GM12892 (cell line): Measurements from ENCODE around the gene ARHGAP12.

Experiments used
- DNase-seq: peaks from one replicate; pipeline ENCODE4 v3.0.0; 2011; ENCODE audit not compliant: insufficient read length
- FAIRE-seq: peaks from 2 replicates; lab custom pipeline; 2011; peaks lifted over from hg19 to GRCh38; lab: Jason Lieb, UNC
- POLR2A ChIP-seq: IDR thresholded peaks from 2 replicates; pipeline ENCODE4 v1.6.1; 2011; ENCODE audit warnings: low read depth, low read length, control low read depth
- POLR2AphosphoS5 ChIP-seq: IDR thresholded peaks from 2 replicates; pipeline ENCODE4 v1.6.1; 2011; ENCODE audit warnings: low read depth, low read length, control low read depth
- TAF1 ChIP-seq: IDR thresholded peaks from 2 replicates; pipeline ENCODE4 v1.6.1; 2011; ENCODE audit warnings: low read depth, mild to moderate bottlenecking, control low read depth, low read length, borderline replicate concordance

ARHGAP12 gene

GRCh38 chr10:31885971-31886370 lies 42.7 kb downstream of the ARHGAP12 start:
- FAIRE-seq, result no peak
- TF ChIP-seq POLR2AphosphoS5, result no peak
- no peak for DNase-seq

GRCh38 chr10:31884386-31884785 lies 44.2 kb downstream of the ARHGAP12 start:
- FAIRE-seq, result no peak
- no peak for TF ChIP-seq POLR2AphosphoS5
- no peak for TF ChIP-seq TAF1
- no peak for TF ChIP-seq POLR2A
- no peak for DNase-seq

- DNase-seq, result no peak
- FAIRE-seq, result no peak
- TF ChIP-seq POLR2A (no peak), POLR2AphosphoS5 (no peak), TAF1 (no peak)
Observed at GRCh38 chr10:31883397-31883796, 45.2 kb downstream of the ARHGAP12 start.

- no peak for DNase-seq
- FAIRE-seq, result no peak
- no peak for TF ChIP-seq POLR2AphosphoS5
- no peak for TF ChIP-seq POLR2A
- TF ChIP-seq TAF1, result no peak
Observed at GRCh38 chr10:31878486-31878885, 50.1 kb downstream of the ARHGAP12 start.

- no peak for FAIRE-seq
- DNase-seq, result no peak
- TF ChIP-seq POLR2A, result no peak
- no peak for TF ChIP-seq POLR2AphosphoS5
- no peak for TF ChIP-seq TAF1
Observed at GRCh38 chr10:31876652-31877352, 51.8 kb downstream of the ARHGAP12 start.

- no peak for TF ChIP-seq POLR2A
- TF ChIP-seq TAF1, result no peak
- no peak for TF ChIP-seq POLR2AphosphoS5
- no peak for DNase-seq
- FAIRE-seq, result no peak
Observed at GRCh38 chr10:31875608-31876007, 53.0 kb downstream of the ARHGAP12 start.

GRCh38 chr10:31873724-31874123 lies 54.9 kb downstream of the ARHGAP12 start:
- TF ChIP-seq TAF1, result no peak
- no peak for DNase-seq
- FAIRE-seq, result no peak

GRCh38 chr10:31871266-31872065 lies 57.2 kb downstream of the ARHGAP12 start:
- FAIRE-seq, result no peak
- DNase-seq, result no peak
- TF ChIP-seq POLR2AphosphoS5, result no peak
- no peak for TF ChIP-seq TAF1
- no peak for TF ChIP-seq POLR2A

GRCh38 chr10:31867646-31868045 lies 61.0 kb downstream of the ARHGAP12 start:
- TF ChIP-seq TAF1, result no peak
- no peak for TF ChIP-seq POLR2A
- TF ChIP-seq POLR2AphosphoS5, result no peak
- no peak for FAIRE-seq
- DNase-seq, result no peak

- no peak for TF ChIP-seq POLR2AphosphoS5
- no peak for TF ChIP-seq TAF1
- no peak for TF ChIP-seq POLR2A
- no peak for FAIRE-seq
- DNase-seq, result no peak
Observed at GRCh38 chr10:31866118-31866670, 62.4 kb downstream of the ARHGAP12 start.

- TF ChIP-seq POLR2AphosphoS5 (no peak), POLR2A (no peak), TAF1 (no peak)
- FAIRE-seq (no peak), DNase-seq (no peak)
Observed at GRCh38 chr10:31864834-31865518, 63.7 kb downstream of the ARHGAP12 start.

- FAIRE-seq (no peak), DNase-seq (no peak)
- TF ChIP-seq TAF1 (no peak), POLR2AphosphoS5 (no peak), POLR2A (no peak)
Observed at GRCh38 chr10:31855033-31855432, 73.6 kb downstream of the ARHGAP12 start.

- FAIRE-seq (no peak), DNase-seq (no peak)
- TF ChIP-seq POLR2A (no peak), TAF1 (no peak), POLR2AphosphoS5 (no peak)
Observed at GRCh38 chr10:31853629-31854028, 75.0 kb downstream of the ARHGAP12 start.
